COR-L47 (cell line): Measurements from ENCODE around the gene PLN.

Source experiments
- DNase-seq: peaks from one replicate; lab custom pipeline; 2025; lab: John Stamatoyannopoulos, UW

Gene PLN

GRCh38 chr6:118580585-118581419, 32.7 kb downstream of the PLN start:
- DNase-seq = no peak

GRCh38 chr6:118581489-118581959, 33.4 kb downstream of the PLN start:
- DNase-seq = no peak

- DNase-seq = no peak
Observed at GRCh38 chr6:118584911-118585310, 36.8 kb downstream of the PLN start.

GRCh38 chr6:118586746-118587485, 38.8 kb downstream of the PLN start:
- DNase-seq = no peak

GRCh38 chr6:118588626-118589025, 40.5 kb downstream of the PLN start:
- no peak for DNase-seq

GRCh38 chr6:118589186-118589585, 41.1 kb downstream of the PLN start:
- no peak for DNase-seq

- no peak for DNase-seq
Observed at GRCh38 chr6:118589649-118590365, 41.7 kb downstream of the PLN start.

GRCh38 chr6:118591897-118592296, 43.8 kb downstream of the PLN start:
- no peak for DNase-seq

GRCh38 chr6:118594877-118595276, 46.8 kb downstream of the PLN start:
- no peak for DNase-seq

GRCh38 chr6:118596774-118597320, 48.8 kb downstream of the PLN start:
- DNase-seq = no peak

GRCh38 chr6:118597636-118598035, 49.5 kb downstream of the PLN start:
- DNase-seq = no peak

GRCh38 chr6:118598324-118598723, 50.2 kb downstream of the PLN start:
- DNase-seq = no peak

- no peak for DNase-seq
Observed at GRCh38 chr6:118602300-118602699, 54.2 kb downstream of the PLN start.

GRCh38 chr6:118603372-118603771, 55.3 kb downstream of the PLN start:
- no peak for DNase-seq

GRCh38 chr6:118606268-118606667, 58.2 kb downstream of the PLN start:
- no peak for DNase-seq

GRCh38 chr6:118606858-118607257, 58.8 kb downstream of the PLN start:
- no peak for DNase-seq
